Keratinocyte (primary cell): Measurements from ENCODE around the gene SPOCK1.

Experiments used
- EZH2 ChIP-seq: IDR thresholded peaks from one replicate; pipeline ENCODE4 v1.6.1; 2012; ENCODE audit warnings: inconsistent platforms, mild to moderate bottlenecking, low read length, moderate library complexity
- TF ChIP-seq, protein P1 (sequence below), 3 experiments: IDR thresholded peaks in 1 of 3; conservative IDR thresholded peaks in 1 of 3; optimal IDR thresholded peaks in 1 of 3; 2 replicates in 2 of 3; 3 replicates in 1 of 3; pipeline versions ENCODE3 to v1.5.1; 2011; ENCODE audit warnings: low read length in 3 of 3, mild to moderate bottlenecking in 3 of 3, moderate library complexity in 2 of 3, control low read depth in 1 of 3, inconsistent platforms in 1 of 3; ENCODE audit not compliant: insufficient read depth in 2 of 3; ENCODE audit errors: extremely low read depth in 1 of 3

DNA sequence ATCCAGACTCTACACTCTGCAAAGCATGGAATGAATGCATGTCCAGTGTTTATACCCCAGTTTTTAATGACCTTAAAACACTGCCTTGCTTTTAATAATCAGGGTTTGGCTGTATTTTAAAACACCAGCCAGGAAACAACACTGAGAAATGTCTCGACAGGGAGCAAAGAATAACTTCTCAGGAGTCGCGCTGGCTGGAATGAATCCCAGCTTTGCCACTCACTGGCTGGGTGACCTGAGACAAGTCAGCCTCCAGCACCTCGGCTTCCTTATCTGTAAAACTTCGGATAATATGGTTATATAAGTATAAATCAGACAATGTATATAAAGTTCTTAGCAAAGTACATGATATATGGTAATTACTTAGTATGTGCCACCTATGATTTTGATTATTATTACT lies 505.0 kb downstream of the SPOCK1 start:
- TF ChIP-seq, protein P1, sequence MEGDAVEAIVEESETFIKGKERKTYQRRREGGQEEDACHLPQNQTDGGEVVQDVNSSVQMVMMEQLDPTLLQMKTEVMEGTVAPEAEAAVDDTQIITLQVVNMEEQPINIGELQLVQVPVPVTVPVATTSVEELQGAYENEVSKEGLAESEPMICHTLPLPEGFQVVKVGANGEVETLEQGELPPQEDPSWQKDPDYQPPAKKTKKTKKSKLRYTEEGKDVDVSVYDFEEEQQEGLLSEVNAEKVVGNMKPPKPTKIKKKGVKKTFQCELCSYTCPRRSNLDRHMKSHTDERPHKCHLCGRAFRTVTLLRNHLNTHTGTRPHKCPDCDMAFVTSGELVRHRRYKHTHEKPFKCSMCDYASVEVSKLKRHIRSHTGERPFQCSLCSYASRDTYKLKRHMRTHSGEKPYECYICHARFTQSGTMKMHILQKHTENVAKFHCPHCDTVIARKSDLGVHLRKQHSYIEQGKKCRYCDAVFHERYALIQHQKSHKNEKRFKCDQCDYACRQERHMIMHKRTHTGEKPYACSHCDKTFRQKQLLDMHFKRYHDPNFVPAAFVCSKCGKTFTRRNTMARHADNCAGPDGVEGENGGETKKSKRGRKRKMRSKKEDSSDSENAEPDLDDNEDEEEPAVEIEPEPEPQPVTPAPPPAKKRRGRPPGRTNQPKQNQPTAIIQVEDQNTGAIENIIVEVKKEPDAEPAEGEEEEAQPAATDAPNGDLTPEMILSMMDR (optimal IDR thresholded peaks at IDR 0.05 in 1 of 3, IDR thresholded peaks at IDR 0.05 in 1 of 3, conservative IDR thresholded peaks at IDR 0.05 in 1 of 3; ENCODE audit: extremely low read depth in 1 of 3, insufficient read depth in 2 of 3, low read length in 3 of 3): no peak
- no peak for TF ChIP-seq EZH2
